Astrocyte (in vitro differentiated cells and primary cell): ENCODE measurements around the gene IDH2.

Experiments
- EZH2 ChIP-seq: IDR thresholded peaks from 2 replicates; pipeline ENCODE4 v1.6.1; 2012; ENCODE audit warnings: mild to moderate bottlenecking, low read length, inconsistent platforms; ENCODE audit not compliant: insufficient read depth
- TF ChIP-seq, protein P1 (sequence below): IDR thresholded peaks from 2 replicates; pipeline ENCODE4 v1.5.1; 2011; ENCODE audit warnings: low read depth, mild to moderate bottlenecking, inconsistent platforms, low read length, moderate library complexity; ENCODE audit not compliant: insufficient read depth

GRCh38 chr15:90038632-90039095, 63.6 kb downstream of the IDH2 start:
- TF ChIP-seq, protein P1, sequence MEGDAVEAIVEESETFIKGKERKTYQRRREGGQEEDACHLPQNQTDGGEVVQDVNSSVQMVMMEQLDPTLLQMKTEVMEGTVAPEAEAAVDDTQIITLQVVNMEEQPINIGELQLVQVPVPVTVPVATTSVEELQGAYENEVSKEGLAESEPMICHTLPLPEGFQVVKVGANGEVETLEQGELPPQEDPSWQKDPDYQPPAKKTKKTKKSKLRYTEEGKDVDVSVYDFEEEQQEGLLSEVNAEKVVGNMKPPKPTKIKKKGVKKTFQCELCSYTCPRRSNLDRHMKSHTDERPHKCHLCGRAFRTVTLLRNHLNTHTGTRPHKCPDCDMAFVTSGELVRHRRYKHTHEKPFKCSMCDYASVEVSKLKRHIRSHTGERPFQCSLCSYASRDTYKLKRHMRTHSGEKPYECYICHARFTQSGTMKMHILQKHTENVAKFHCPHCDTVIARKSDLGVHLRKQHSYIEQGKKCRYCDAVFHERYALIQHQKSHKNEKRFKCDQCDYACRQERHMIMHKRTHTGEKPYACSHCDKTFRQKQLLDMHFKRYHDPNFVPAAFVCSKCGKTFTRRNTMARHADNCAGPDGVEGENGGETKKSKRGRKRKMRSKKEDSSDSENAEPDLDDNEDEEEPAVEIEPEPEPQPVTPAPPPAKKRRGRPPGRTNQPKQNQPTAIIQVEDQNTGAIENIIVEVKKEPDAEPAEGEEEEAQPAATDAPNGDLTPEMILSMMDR: no peak
- no peak for TF ChIP-seq EZH2
